ENCODE measurements around the gene ITGB5. TPM values are rescaled to one million over a fixed set of nuclear protein-coding genes. Genes with fewer than 3 reads are reported as not detected.

Gene ITGB5
- total and polyA plus RNA-seq, 2 experiments from 2014 or later = 103 to 109 TPM

DNA sequence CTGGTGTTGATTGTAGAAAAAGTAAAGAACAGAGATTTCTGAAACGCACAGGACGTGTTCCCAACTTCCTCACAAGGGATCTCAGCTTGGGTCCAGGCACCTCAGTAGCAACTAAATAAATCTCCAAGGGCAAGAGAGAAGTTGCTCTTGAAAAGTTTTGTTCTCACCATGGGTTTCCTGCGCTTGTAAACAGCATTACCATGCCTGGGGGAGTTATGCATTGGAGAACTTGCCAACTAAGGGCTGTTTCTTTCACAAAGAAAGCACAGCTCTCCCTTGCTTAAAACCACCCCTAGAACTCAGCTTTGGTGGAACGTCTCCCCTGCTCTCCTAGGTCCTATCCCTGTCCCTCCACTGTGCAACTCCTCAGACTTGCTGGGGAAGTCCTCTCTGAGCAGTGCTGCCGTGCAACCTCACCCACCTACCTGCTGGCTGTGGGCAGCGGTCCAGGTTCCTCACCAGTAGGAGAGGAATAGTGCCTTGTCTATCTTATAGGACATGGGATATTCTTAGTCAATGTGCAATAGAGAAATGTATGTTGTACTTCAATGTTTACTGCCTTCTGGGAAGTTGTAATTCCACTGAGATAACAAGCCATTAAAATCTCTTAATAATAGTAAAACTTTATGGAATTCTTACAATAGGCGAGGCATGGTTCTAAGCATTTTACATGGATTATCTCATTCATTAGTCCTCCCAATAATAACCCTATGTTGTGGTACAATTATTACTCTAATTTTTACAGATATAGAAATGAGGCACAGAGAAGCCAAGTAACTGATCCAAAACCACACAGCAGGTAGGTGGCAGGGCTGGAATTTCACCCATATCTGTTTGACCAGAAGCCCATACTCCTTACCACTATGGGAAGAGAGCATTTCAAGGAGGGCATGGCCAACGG lies 105.4 kb downstream of the ITGB5 start:
- H4K20me1 ChIP-seq (ENCODE audit: insufficient read depth, poor library complexity, severe bottlenecking) = no peaks in the 10 kb centered on the region
- H3K4me2 ChIP-seq = peak overlapping the region; percentile 57
- no peak overlapping the region for H3K4me3 ChIP-seq
- no peaks in the 10 kb centered on the region for H3K79me2 ChIP-seq
- no peaks in the 10 kb centered on the region for H3K36me3 ChIP-seq (replicated peaks; ENCODE audit: insufficient read depth, low read depth)
- H3K9me3 ChIP-seq (ENCODE audit: low read depth) = no peaks in the 10 kb centered on the region
- no peaks in the 10 kb centered on the region for H3K9me2 ChIP-seq (replicated peaks; ENCODE audit: insufficient read depth)
- peaks cover 34% of the 10 kb centered on the region for H3K4me1 ChIP-seq (ENCODE audit: insufficient read depth)
- TF ChIP-seq EZH2phosphoT487 (IDR thresholded peaks at IDR 0.05; ENCODE audit: low read depth, severe bottlenecking, unreplicated experiment) (no peak), EZH2 (IDR thresholded peaks at IDR 0.05; ENCODE audit: borderline replicate concordance) (no peak), CTCF (IDR thresholded peaks at IDR 0.05; ENCODE audit: poor library complexity) (no peak)
- peak overlapping the region; percentile 94 for H3K27ac ChIP-seq
- H2AFZ ChIP-seq = no peak overlapping the region
- no peaks in the 10 kb centered on the region for H3K27me3 ChIP-seq
- 87% methylated on average over 8 of the region's 8 CpGs for WGBS (ENCODE audit: low lambda C conversion rate, missing lambda C conversion rate)
- no peak for DNase-seq (ENCODE audit: low spot score)

GRCh38 chr3:124780761-124781475 lies 106.2 kb downstream of the ITGB5 start:
- peak overlapping the region; percentile 57 for H3K4me2 ChIP-seq
- peak; percentile 46 for DNase-seq (ENCODE audit: low spot score)
- H3K27me3 ChIP-seq = no peaks in the 10 kb centered on the region
- H3K4me3 ChIP-seq = no peak overlapping the region
- H4K20me1 ChIP-seq (ENCODE audit: insufficient read depth, poor library complexity, severe bottlenecking) = no peaks in the 10 kb centered on the region
- no peaks in the 10 kb centered on the region for H3K36me3 ChIP-seq (replicated peaks; ENCODE audit: insufficient read depth, low read depth)
- H2AFZ ChIP-seq = no peak overlapping the region
- no peaks in the 10 kb centered on the region for H3K79me2 ChIP-seq
- H3K9me2 ChIP-seq (replicated peaks; ENCODE audit: insufficient read depth) = no peaks in the 10 kb centered on the region
- WGBS (ENCODE audit: low lambda C conversion rate, missing lambda C conversion rate) = 46% methylated on average over 14 of the region's 15 CpGs
- H3K27ac ChIP-seq = peak overlapping the region; percentile 94
- peaks cover 26% of the 10 kb centered on the region for H3K4me1 ChIP-seq (ENCODE audit: insufficient read depth)
- H3K9me3 ChIP-seq (ENCODE audit: low read depth) = no peaks in the 10 kb centered on the region
- TF ChIP-seq CTCF (IDR thresholded peaks at IDR 0.05; ENCODE audit: poor library complexity) = no peak
- no peak for TF ChIP-seq EZH2phosphoT487 (IDR thresholded peaks at IDR 0.05; ENCODE audit: low read depth, severe bottlenecking, unreplicated experiment)
- TF ChIP-seq EZH2 (IDR thresholded peaks at IDR 0.05; ENCODE audit: borderline replicate concordance) = no peak

DNA sequence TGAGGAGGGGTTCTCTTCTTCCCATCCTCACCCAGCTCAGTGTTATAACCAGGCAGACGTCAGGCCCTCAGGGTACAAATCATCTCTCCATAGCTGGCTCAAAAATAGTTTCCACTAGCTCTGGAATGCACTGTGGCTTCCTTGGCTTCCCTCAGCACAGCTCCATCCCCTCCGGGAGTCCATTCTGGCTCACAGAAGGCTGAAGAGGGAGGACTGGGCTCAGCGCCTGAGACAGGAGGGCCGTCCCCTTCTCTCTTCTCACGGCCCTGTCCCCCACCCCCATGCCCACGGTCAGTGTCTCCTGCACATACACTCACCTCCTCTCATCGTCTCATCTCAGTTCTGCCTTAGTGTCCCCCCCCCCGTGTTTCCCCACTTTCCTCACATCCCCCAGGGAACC lies 106.8 kb downstream of the ITGB5 start:
- H3K27me3 ChIP-seq = no peaks in the 10 kb centered on the region
- no peak overlapping the region for H2AFZ ChIP-seq
- no peaks in the 10 kb centered on the region for H3K9me3 ChIP-seq (ENCODE audit: low read depth)
- TF ChIP-seq CTCF (IDR thresholded peaks at IDR 0.05; ENCODE audit: poor library complexity) (no peak), EZH2phosphoT487 (IDR thresholded peaks at IDR 0.05; ENCODE audit: low read depth, severe bottlenecking, unreplicated experiment) (no peak), EZH2 (IDR thresholded peaks at IDR 0.05; ENCODE audit: borderline replicate concordance) (no peak)
- no peaks in the 10 kb centered on the region for H4K20me1 ChIP-seq (ENCODE audit: insufficient read depth, poor library complexity, severe bottlenecking)
- H3K4me3 ChIP-seq = no peak overlapping the region
- peak overlapping the region; percentile 57 for H3K4me2 ChIP-seq
- H3K9me2 ChIP-seq (replicated peaks; ENCODE audit: insufficient read depth) = no peaks in the 10 kb centered on the region
- WGBS (ENCODE audit: low lambda C conversion rate, missing lambda C conversion rate) = 34% methylated on average over 7 of the region's 8 CpGs
- H3K4me1 ChIP-seq (ENCODE audit: insufficient read depth) = peaks cover 26% of the 10 kb centered on the region
- peak; percentile 71 for DNase-seq (ENCODE audit: low spot score)
- H3K36me3 ChIP-seq (replicated peaks; ENCODE audit: insufficient read depth, low read depth) = no peaks in the 10 kb centered on the region
- H3K27ac ChIP-seq = peak overlapping the region; percentile 94
- no peaks in the 10 kb centered on the region for H3K79me2 ChIP-seq

Measured in hepatocyte (in vitro differentiated cells).